Stimulated activated CD4-positive, alpha-beta T cell treated with anti-CD3 and anti-CD28 coated beads, Interleukin-2, amount 100 ng/mL, for 4 hours (primary cell): ENCODE measurements around the gene ASCL4.

ENCODE experiments used
- DNase-seq: peaks from one replicate; pipeline ENCODE4 v3.0.0-alpha.2; 2020; ENCODE audit warnings: low read depth

The ASCL4 gene

GRCh38 chr12:107778383-107779025 lies 4.0 kb downstream of the ASCL4 start:
- no peak for DNase-seq

GRCh38 chr12:107779077-107779831 lies 4.8 kb downstream of the ASCL4 start:
- DNase-seq: no peak

GRCh38 chr12:107780298-107780697 lies 5.8 kb downstream of the ASCL4 start:
- no peak for DNase-seq

GRCh38 chr12:107782067-107782466 lies 7.6 kb downstream of the ASCL4 start:
- DNase-seq: no peak

- DNase-seq: no peak
These were observed 9.2 kb downstream of the ASCL4 start for GRCh38 chr12:107783406-107784376.

GRCh38 chr12:107788281-107788680 lies 13.8 kb downstream of the ASCL4 start:
- no peak for DNase-seq

- no peak for DNase-seq
These were observed 14.4 kb downstream of the ASCL4 start for GRCh38 chr12:107788690-107789458.

- DNase-seq: no peak
These were observed 17.1 kb downstream of the ASCL4 start for GRCh38 chr12:107791465-107792089.

GRCh38 chr12:107794451-107794850 lies 19.9 kb downstream of the ASCL4 start:
- DNase-seq: no peak

- DNase-seq: no peak
These were observed 24.1 kb downstream of the ASCL4 start for GRCh38 chr12:107798580-107798979.

- no peak for DNase-seq
These were observed 26.6 kb downstream of the ASCL4 start for GRCh38 chr12:107801150-107801549.

GRCh38 chr12:107803092-107803491 lies 28.6 kb downstream of the ASCL4 start:
- no peak for DNase-seq

- no peak for DNase-seq
These were observed 31.1 kb downstream of the ASCL4 start for GRCh38 chr12:107805488-107806180.

- DNase-seq: no peak
These were observed 33.1 kb downstream of the ASCL4 start for GRCh38 chr12:107807471-107808150.

- DNase-seq: no peak
These were observed 42.7 kb downstream of the ASCL4 start for GRCh38 chr12:107817250-107817649.

GRCh38 chr12:107818984-107819383 lies 44.5 kb downstream of the ASCL4 start:
- no peak for DNase-seq

GRCh38 chr12:107822356-107822755 lies 47.9 kb downstream of the ASCL4 start:
- no peak for DNase-seq
